ENCODE data around the gene TARS1. TPM values are rescaled to one million over a fixed set of nuclear protein-coding genes. Genes with fewer than 3 reads are reported as not detected.

The TARS1 gene
- total RNA-seq, 4 donors from 2014 or later: 62.8 to 77.6 (median 69.8) TPM

DNA sequence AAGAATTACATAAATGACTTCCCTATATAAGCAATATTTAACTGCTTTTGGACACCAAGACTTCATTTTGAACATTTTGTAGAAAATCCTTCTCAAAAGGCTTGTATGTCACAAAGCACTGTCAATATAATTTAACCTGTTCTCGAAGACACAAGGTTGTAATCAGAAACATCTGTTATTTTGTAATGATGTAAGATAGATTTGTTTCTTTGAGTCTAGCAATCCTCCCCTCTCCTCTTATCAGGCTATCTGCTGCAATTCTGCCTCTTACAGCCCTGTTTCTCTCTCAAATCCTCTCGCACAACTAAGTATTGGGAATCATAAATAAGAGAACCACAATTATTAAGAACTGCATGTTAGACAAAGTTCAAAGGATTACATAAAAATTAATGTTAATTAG is 18.6 kb upstream of the TARS1 start:
- Histone ChIP-seq H3K27ac (no peak overlapping the region), H3K4me1 (no peaks in the 10 kb centered on the region), H3K36me3 (no peaks in the 10 kb centered on the region), H3K9me3 (no peaks in the 10 kb centered on the region), H3K4me3 (no peak overlapping the region), H3K27me3 (no peaks in the 10 kb centered on the region)
- no peak for TF ChIP-seq POLR2A (IDR thresholded peaks at IDR 0.05)
- TF ChIP-seq, protein P1, sequence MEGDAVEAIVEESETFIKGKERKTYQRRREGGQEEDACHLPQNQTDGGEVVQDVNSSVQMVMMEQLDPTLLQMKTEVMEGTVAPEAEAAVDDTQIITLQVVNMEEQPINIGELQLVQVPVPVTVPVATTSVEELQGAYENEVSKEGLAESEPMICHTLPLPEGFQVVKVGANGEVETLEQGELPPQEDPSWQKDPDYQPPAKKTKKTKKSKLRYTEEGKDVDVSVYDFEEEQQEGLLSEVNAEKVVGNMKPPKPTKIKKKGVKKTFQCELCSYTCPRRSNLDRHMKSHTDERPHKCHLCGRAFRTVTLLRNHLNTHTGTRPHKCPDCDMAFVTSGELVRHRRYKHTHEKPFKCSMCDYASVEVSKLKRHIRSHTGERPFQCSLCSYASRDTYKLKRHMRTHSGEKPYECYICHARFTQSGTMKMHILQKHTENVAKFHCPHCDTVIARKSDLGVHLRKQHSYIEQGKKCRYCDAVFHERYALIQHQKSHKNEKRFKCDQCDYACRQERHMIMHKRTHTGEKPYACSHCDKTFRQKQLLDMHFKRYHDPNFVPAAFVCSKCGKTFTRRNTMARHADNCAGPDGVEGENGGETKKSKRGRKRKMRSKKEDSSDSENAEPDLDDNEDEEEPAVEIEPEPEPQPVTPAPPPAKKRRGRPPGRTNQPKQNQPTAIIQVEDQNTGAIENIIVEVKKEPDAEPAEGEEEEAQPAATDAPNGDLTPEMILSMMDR (IDR thresholded peaks at IDR 0.05 in 4 of 5, conservative IDR thresholded peaks at IDR 0.05 in 1 of 5): no peak
- intact Hi-C loops (cut with DNase I; ENCODE audit: low total_unique reads): no loop called here
- DNase-seq (no peak), ATAC-seq (no peak)
- in situ Hi-C loops (cut with MboI; ENCODE audit: low sequenced_read_pairs in 4 of 4): no loop called here

DNA sequence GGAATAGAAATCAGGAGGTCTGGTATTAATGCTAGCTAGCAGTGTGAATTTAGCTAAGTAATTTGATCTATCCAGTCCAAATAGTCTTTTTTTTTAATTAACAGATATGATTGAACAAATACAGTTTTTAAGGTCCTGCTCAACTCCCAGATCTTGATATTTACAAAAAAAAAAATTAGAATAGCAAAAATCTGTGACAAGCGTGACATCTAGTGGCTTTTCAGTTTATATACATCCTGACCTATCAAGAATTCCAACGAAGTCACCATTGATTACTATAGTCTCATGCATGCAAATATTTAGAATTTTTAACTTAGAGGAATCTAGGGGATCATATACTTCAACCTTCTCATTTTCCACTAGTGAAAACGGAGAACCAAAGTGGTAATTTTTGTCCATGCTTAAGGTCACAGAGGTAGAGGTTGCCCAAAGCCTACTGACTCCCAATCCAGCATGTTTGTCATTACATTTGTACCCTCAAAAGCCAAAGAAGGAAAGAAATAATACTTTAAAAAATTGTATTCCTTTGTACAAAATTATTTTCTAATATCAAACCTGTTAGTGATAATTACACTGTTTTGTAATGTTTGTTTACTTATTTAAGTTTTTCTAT is 17.6 kb upstream of the TARS1 start:
- intact Hi-C loops (cut with DNase I; ENCODE audit: low total_unique reads) (no loop called here), in situ Hi-C loops (cut with MboI; ENCODE audit: low sequenced_read_pairs in 4 of 4) (no loop called here)
- Histone ChIP-seq H3K27me3 (no peaks in the 10 kb centered on the region), H3K4me3 (no peak overlapping the region), H3K4me1 (no peaks in the 10 kb centered on the region), H3K9me3 (no peaks in the 10 kb centered on the region), H3K27ac (no peak overlapping the region), H3K36me3 (no peaks in the 10 kb centered on the region)
- ATAC-seq (no peak), DNase-seq (no peak)
- TF ChIP-seq, protein P1 (IDR thresholded peaks at IDR 0.05 in 4 of 5, conservative IDR thresholded peaks at IDR 0.05 in 1 of 5): peak in 1 of 5 experiments; percentile 26
- no peak for TF ChIP-seq POLR2A (IDR thresholded peaks at IDR 0.05)

DNA sequence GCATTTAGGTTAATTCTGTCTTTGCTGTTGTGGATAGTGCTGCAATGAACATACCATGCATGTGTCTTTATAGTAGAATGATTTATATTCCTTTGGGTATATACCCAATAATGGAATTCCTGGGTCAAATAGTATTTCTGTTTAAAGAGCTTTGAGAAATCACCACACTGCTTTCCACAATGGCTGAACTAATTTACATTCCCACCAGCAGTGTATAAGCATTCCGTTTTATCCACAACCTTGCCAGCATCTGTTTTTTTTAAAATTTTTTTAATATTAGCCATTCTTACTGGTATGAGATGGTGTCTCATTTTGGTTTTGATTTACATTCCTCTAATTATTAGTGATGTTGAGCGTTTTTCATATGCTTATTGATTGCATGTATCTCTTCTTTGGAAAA is 15.5 kb upstream of the TARS1 start:
- H3K9me3 ChIP-seq: no peaks in the 10 kb centered on the region
- intact Hi-C loops (cut with DNase I; ENCODE audit: low total_unique reads) (no loop called here), in situ Hi-C loops (cut with MboI; ENCODE audit: low sequenced_read_pairs in 4 of 4) (loop anchor here in 3 of 4 donors (25.0 kb wide), 4 partner anchors 512 to 1888 kb away; partner anchors contain the start of genes RXFP3 (in 2 of the 3), C5orf22 (in 1 of the 3), DNAJC21 (in 1 of the 3) and DROSHA (in 1 of the 3))
- no peaks in the 10 kb centered on the region for H3K27me3 ChIP-seq
- no peak for DNase-seq
- TF ChIP-seq, protein P1 (IDR thresholded peaks at IDR 0.05 in 4 of 5, conservative IDR thresholded peaks at IDR 0.05 in 1 of 5): no peak
- no peak for TF ChIP-seq POLR2A (IDR thresholded peaks at IDR 0.05)
- H3K4me3 ChIP-seq: no peak overlapping the region
- ATAC-seq: no peak
- no peak overlapping the region for H3K27ac ChIP-seq
- no peaks in the 10 kb centered on the region for H3K36me3 ChIP-seq
- no peaks in the 10 kb centered on the region for H3K4me1 ChIP-seq

DNA sequence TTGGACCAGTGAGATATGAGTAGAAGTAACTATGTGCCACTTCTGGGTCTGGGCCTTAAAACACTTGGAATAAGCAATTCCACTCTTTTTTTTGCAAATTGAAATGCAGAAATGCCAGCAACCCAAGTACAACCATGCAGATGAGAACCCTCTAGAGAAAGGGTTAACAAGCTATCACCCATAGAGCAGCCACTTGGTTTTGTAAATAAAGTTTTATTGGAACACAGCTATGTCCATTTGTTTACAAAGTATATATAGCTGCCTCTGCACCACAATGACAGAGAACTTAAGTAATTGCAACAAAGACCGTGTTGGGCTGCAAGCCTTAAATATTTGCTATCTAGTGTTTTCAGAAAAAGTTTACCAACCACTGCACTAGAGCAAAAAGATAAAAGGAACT is 9.8 kb upstream of the TARS1 start:
- intact Hi-C loops (cut with DNase I; ENCODE audit: low total_unique reads): no loop called here
- in situ Hi-C loops (cut with MboI; ENCODE audit: low sequenced_read_pairs in 4 of 4): loop anchor here in 3 of 4 donors (25.0 kb wide), 4 partner anchors 506 to 1894 kb away; partner anchors contain the start of genes RXFP3 (in 2 of the 3), C5orf22 (in 1 of the 3), DNAJC21 (in 1 of the 3) and DROSHA (in 1 of the 3)
- no peak overlapping the region for H3K4me3 ChIP-seq

More for the DNA sequence above, 9.8 kb upstream of the TARS1 start:
- H3K9me3 ChIP-seq: no peaks in the 10 kb centered on the region
- H3K27me3 ChIP-seq: no peaks in the 10 kb centered on the region
- DNase-seq: no peak
- no peak overlapping the region for H3K27ac ChIP-seq
- no peaks in the 10 kb centered on the region for H3K36me3 ChIP-seq
- no peak for TF ChIP-seq POLR2A (IDR thresholded peaks at IDR 0.05)
- TF ChIP-seq, protein P1 (IDR thresholded peaks at IDR 0.05 in 4 of 5, conservative IDR thresholded peaks at IDR 0.05 in 1 of 5): no peak
- H3K4me1 ChIP-seq: no peaks in the 10 kb centered on the region
- ATAC-seq: no peak

Data from gastrocnemius medialis (tissue), 4 donors.